ENCODE results near the gene NCK2.

The NCK2 gene

DNA sequence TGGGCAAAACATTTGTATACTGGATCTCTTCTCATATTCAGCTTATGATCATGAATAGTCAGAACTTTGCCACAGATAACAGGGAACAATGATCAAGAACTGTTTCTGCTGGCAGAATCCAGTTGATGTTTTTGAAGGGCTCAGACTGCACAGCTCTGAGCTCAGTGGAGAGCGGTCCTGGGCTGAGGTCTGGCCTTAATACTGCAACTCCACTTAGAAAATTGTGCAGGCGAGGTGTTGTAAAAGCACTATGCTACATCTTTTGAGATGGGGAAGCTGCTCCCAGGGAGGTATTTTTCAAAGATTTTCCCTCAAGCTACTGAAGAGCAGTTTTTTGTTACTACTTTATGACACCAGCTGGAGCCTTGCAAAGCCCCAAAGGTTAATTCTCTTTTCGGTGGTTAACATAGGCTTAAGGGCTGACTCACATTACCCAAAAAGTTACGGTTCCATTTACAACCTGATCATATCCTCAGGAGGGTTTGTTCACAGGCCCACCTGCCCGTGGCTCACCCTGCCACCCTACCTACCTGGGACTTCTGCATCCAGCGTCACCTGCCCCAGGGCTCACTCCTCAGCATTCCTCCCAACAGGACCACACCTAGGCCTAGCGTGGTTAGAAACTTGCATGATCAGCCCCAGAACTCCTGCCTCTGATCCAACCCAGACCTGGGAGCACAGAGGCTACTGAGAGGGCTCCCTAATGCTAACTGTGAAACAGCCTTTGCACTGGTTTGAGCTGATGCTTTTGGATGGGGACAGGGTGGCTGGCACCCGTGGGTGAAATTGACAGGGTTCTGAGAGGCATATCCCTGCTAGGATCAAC lies 114.4 kb downstream of the NCK2 start:
- ChIA-PET CTCF (interaction anchor here (0.6 kb wide), 1 partner anchor 113 kb away, joined by 3 read pairs; no protein-coding TSS in a partner anchor), POLR2A (no interaction called here)
- no peak for DNase-seq (ENCODE audit: extremely low spot score)
- TF ChIP-seq NFRKB (IDR thresholded peaks at IDR 0.05) (no peak), FOXK2 (IDR thresholded peaks at IDR 0.05) (no peak), ARNT (IDR thresholded peaks at IDR 0.05) (no peak), SP1 (IDR thresholded peaks at IDR 0.05) (no peak), BHLHE40 (IDR thresholded peaks at IDR 0.05; ENCODE audit: borderline replicate concordance) (no peak), SUZ12 (IDR thresholded peaks at IDR 0.05) (no peak), FOXM1 (IDR thresholded peaks at IDR 0.05; ENCODE audit: borderline replicate concordance) (no peak), ELF4 (IDR thresholded peaks at IDR 0.05) (no peak), L3MBTL2 (conservative IDR thresholded peaks at IDR 0.05) (no peak), CTBP1 (IDR thresholded peaks at IDR 0.05; ENCODE audit: borderline replicate concordance) (no peak), LEF1 (IDR thresholded peaks at IDR 0.05; ENCODE audit: borderline replicate concordance) (no peak), TARDBP (IDR thresholded peaks at IDR 0.05) (no peak), FOXA1 (IDR thresholded peaks at IDR 0.05) (no peak), PKNOX1 (IDR thresholded peaks at IDR 0.05) (no peak)

DNA sequence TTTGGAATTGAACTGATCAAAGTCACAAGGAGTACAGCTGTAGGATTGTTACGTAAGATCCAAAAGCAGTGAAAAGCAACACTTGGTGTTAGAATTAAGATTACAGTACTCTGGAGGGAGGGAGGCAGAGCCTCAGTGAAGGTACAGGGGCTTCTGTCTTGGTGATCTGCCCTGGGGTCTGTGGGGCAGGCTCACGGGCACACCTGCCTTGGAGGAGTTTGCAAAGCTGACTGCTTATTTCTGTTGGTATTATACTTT lies 114.9 kb downstream of the NCK2 start:
- ChIA-PET POLR2A (no interaction called here), CTCF (no interaction called here)
- DNase-seq (ENCODE audit: extremely low spot score): no peak
- TF ChIP-seq FOXA1 (IDR thresholded peaks at IDR 0.05) (no peak), ARNT (IDR thresholded peaks at IDR 0.05) (no peak), FOXM1 (IDR thresholded peaks at IDR 0.05; ENCODE audit: borderline replicate concordance) (no peak), NFRKB (IDR thresholded peaks at IDR 0.05) (no peak), TARDBP (IDR thresholded peaks at IDR 0.05) (no peak), ZNF384 (IDR thresholded peaks at IDR 0.05) (no peak), FOXK2 (IDR thresholded peaks at IDR 0.05) (no peak), L3MBTL2 (conservative IDR thresholded peaks at IDR 0.05) (no peak), PKNOX1 (IDR thresholded peaks at IDR 0.05) (no peak), BHLHE40 (IDR thresholded peaks at IDR 0.05; ENCODE audit: borderline replicate concordance) (no peak)

GRCh38 chr2:105860567-105860966 lies 115.9 kb downstream of the NCK2 start:
- TF ChIP-seq BHLHE40 (IDR thresholded peaks at IDR 0.05; ENCODE audit: borderline replicate concordance) (no peak), ELF4 (IDR thresholded peaks at IDR 0.05) (no peak), SP1 (IDR thresholded peaks at IDR 0.05) (no peak), ARNT (IDR thresholded peaks at IDR 0.05) (no peak), TARDBP (IDR thresholded peaks at IDR 0.05) (no peak), LEF1 (IDR thresholded peaks at IDR 0.05; ENCODE audit: borderline replicate concordance) (no peak), ZNF384 (IDR thresholded peaks at IDR 0.05) (no peak), FOXM1 (IDR thresholded peaks at IDR 0.05; ENCODE audit: borderline replicate concordance) (no peak), CTBP1 (IDR thresholded peaks at IDR 0.05; ENCODE audit: borderline replicate concordance) (no peak), NFRKB (IDR thresholded peaks at IDR 0.05) (no peak), SUZ12 (IDR thresholded peaks at IDR 0.05) (no peak), FOXK2 (IDR thresholded peaks at IDR 0.05) (no peak), PKNOX1 (IDR thresholded peaks at IDR 0.05) (no peak), FOXA1 (IDR thresholded peaks at IDR 0.05) (no peak), HDGF (IDR thresholded peaks at IDR 0.05; ENCODE audit: borderline replicate concordance) (no peak), L3MBTL2 (conservative IDR thresholded peaks at IDR 0.05) (no peak)
- ChIA-PET CTCF (no interaction called here), POLR2A (no interaction called here)
- no peak for DNase-seq (ENCODE audit: extremely low spot score)

GRCh38 chr2:105861200-105861599 lies 116.5 kb downstream of the NCK2 start:
- POLR2A ChIA-PET: no interaction called here
- TF ChIP-seq TARDBP (IDR thresholded peaks at IDR 0.05): no peak
- no peak for TF ChIP-seq FOXA1 (IDR thresholded peaks at IDR 0.05)
- no peak for TF ChIP-seq BHLHE40 (IDR thresholded peaks at IDR 0.05; ENCODE audit: borderline replicate concordance)
- TF ChIP-seq NFRKB (IDR thresholded peaks at IDR 0.05): no peak
- TF ChIP-seq SP1 (IDR thresholded peaks at IDR 0.05): no peak
- CTCF ChIA-PET: no interaction called here
- no peak for DNase-seq (ENCODE audit: extremely low spot score)

GRCh38 chr2:105862843-105863242 lies 118.1 kb downstream of the NCK2 start:
- ChIA-PET CTCF (no interaction called here), POLR2A (no interaction called here)
- DNase-seq (ENCODE audit: extremely low spot score): no peak
- TF ChIP-seq LEF1 (IDR thresholded peaks at IDR 0.05; ENCODE audit: borderline replicate concordance): no peak
- TF ChIP-seq CTBP1 (IDR thresholded peaks at IDR 0.05; ENCODE audit: borderline replicate concordance): no peak
- TF ChIP-seq BHLHE40 (IDR thresholded peaks at IDR 0.05; ENCODE audit: borderline replicate concordance): no peak
- TF ChIP-seq ARNT (IDR thresholded peaks at IDR 0.05): no peak
- TF ChIP-seq FOXK2 (IDR thresholded peaks at IDR 0.05): no peak
- TF ChIP-seq NFRKB (IDR thresholded peaks at IDR 0.05): no peak
- no peak for TF ChIP-seq FOXM1 (IDR thresholded peaks at IDR 0.05; ENCODE audit: borderline replicate concordance)
- TF ChIP-seq PKNOX1 (IDR thresholded peaks at IDR 0.05): no peak

GRCh38 chr2:105864262-105864661 lies 119.5 kb downstream of the NCK2 start:
- DNase-seq (ENCODE audit: extremely low spot score): no peak
- POLR2A ChIA-PET: no interaction called here
- TF ChIP-seq ELF4 (IDR thresholded peaks at IDR 0.05): no peak
- TF ChIP-seq FOXK2 (IDR thresholded peaks at IDR 0.05): no peak
- no peak for TF ChIP-seq TARDBP (IDR thresholded peaks at IDR 0.05)
- no peak for TF ChIP-seq BHLHE40 (IDR thresholded peaks at IDR 0.05; ENCODE audit: borderline replicate concordance)
- no peak for TF ChIP-seq LEF1 (IDR thresholded peaks at IDR 0.05; ENCODE audit: borderline replicate concordance)
- no peak for TF ChIP-seq HDGF (IDR thresholded peaks at IDR 0.05; ENCODE audit: borderline replicate concordance)
- TF ChIP-seq FOXA1 (IDR thresholded peaks at IDR 0.05): no peak
- TF ChIP-seq PKNOX1 (IDR thresholded peaks at IDR 0.05): no peak
- no peak for TF ChIP-seq L3MBTL2 (conservative IDR thresholded peaks at IDR 0.05)
- no peak for TF ChIP-seq SUZ12 (IDR thresholded peaks at IDR 0.05)
- no peak for TF ChIP-seq ZNF384 (IDR thresholded peaks at IDR 0.05)
- TF ChIP-seq CTBP1 (IDR thresholded peaks at IDR 0.05; ENCODE audit: borderline replicate concordance): no peak
- no peak for TF ChIP-seq FOXM1 (IDR thresholded peaks at IDR 0.05; ENCODE audit: borderline replicate concordance)
- no peak for TF ChIP-seq NFRKB (IDR thresholded peaks at IDR 0.05)
- TF ChIP-seq SP1 (IDR thresholded peaks at IDR 0.05): no peak
- CTCF ChIA-PET: interaction anchor here (0.7 to 0.9 kb wide), 2 partner anchors 15 to 319 kb away, joined by 3 to 4 read pairs; no protein-coding TSS in a partner anchor

Measured in HEK293T (cell line).